WTC11 (cell line): ENCODE data around the gene SUPT16H.

Source experiments
- CTCF ChIP-seq: fragments of 200-600 bp; IDR thresholded peaks from 2 replicates; pipeline ENCODE4 v1.8.0; 2022; ENCODE audit warnings: antibody characterized with exemption
- TF ChIP-seq, protein P1 (sequence below): fragments of 250-450 bp; sonication (Bioruptor Pico); IDR thresholded peaks from 2 replicates; pipeline ENCODE4 v1.9.0; 2021; ENCODE audit warnings: mild to moderate bottlenecking, borderline replicate concordance
- TF ChIP-seq, protein P2 (sequence below): sonication (generic); formaldehyde crosslinking; IDR thresholded peaks from 2 replicates; pipeline ENCODE4 v1.8.0; 2022; ENCODE audit warnings: mild to moderate bottlenecking, missing genetic modification reagents

- no peak for TF ChIP-seq CTCF
- TF ChIP-seq, protein P1, sequence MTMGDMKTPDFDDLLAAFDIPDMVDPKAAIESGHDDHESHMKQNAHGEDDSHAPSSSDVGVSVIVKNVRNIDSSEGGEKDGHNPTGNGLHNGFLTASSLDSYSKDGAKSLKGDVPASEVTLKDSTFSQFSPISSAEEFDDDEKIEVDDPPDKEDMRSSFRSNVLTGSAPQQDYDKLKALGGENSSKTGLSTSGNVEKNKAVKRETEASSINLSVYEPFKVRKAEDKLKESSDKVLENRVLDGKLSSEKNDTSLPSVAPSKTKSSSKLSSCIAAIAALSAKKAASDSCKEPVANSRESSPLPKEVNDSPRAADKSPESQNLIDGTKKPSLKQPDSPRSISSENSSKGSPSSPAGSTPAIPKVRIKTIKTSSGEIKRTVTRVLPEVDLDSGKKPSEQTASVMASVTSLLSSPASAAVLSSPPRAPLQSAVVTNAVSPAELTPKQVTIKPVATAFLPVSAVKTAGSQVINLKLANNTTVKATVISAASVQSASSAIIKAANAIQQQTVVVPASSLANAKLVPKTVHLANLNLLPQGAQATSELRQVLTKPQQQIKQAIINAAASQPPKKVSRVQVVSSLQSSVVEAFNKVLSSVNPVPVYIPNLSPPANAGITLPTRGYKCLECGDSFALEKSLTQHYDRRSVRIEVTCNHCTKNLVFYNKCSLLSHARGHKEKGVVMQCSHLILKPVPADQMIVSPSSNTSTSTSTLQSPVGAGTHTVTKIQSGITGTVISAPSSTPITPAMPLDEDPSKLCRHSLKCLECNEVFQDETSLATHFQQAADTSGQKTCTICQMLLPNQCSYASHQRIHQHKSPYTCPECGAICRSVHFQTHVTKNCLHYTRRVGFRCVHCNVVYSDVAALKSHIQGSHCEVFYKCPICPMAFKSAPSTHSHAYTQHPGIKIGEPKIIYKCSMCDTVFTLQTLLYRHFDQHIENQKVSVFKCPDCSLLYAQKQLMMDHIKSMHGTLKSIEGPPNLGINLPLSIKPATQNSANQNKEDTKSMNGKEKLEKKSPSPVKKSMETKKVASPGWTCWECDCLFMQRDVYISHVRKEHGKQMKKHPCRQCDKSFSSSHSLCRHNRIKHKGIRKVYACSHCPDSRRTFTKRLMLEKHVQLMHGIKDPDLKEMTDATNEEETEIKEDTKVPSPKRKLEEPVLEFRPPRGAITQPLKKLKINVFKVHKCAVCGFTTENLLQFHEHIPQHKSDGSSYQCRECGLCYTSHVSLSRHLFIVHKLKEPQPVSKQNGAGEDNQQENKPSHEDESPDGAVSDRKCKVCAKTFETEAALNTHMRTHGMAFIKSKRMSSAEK (CRISPR knock-in tag), result no peak
- TF ChIP-seq, protein P2, sequence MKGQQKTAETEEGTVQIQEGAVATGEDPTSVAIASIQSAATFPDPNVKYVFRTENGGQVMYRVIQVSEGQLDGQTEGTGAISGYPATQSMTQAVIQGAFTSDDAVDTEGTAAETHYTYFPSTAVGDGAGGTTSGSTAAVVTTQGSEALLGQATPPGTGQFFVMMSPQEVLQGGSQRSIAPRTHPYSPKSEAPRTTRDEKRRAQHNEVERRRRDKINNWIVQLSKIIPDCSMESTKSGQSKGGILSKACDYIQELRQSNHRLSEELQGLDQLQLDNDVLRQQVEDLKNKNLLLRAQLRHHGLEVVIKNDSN, result peak; percentile 65; the same call in 1 of the 2 replicates
These were observed 75.2 kb downstream of the SUPT16H start for GRCh38 chr14:21308479-21309237.
